ENCODE results near the gene CXCL16. TPM values are rescaled to one million over a fixed set of nuclear protein-coding genes. Genes with fewer than 3 reads are reported as not detected.

CXCL16 gene
- total RNA-seq, 4 donors from 2014 or later, result 13.0 to 72.6 (median 27.0) TPM

GRCh38 chr17:4786516-4786915 is 46.8 kb upstream of the CXCL16 start:
- no peak for DNase-seq
- Histone ChIP-seq H3K27me3 (peaks cover 45% of the 10 kb centered on the region), H3K4me3 (peak overlapping the region in 2 of 4 donors; percentile 7 to 21), H3K9me3 (no peaks in the 10 kb centered on the region), H3K27ac (peak overlapping the region in 1 of 4 donors; percentile 13), H3K36me3 (no peaks in the 10 kb centered on the region), H3K4me1 (peaks cover 11 to 42% (median 38%) of the 10 kb centered on the region in 4 donors)
- 30% methylated on average over 6 of the region's 6 CpGs; no CpG with 5 or more reads in 1 of the 2 donors for WGBS, 2 donors (ENCODE audit: low coverage in 1 of 2)
- in situ Hi-C loops (cut with MboI; ENCODE audit: low pct_ligation_motif_present in 1 of 4, low pct_unique_long_range_greater_than_20kb in 1 of 4, low sequenced_read_pairs in 3 of 4) (loop anchor here (10.0 to 25.0 kb wide), 3 partner anchors 52 to 101 kb away; partner anchors contain the start of genes C17orf107 (in 2 of the 4), CXCL16 (in 1 of the 4), MED11 (in 1 of the 4) and ZMYND15 (in 1 of the 4)), intact Hi-C loops (cut with DNase I; ENCODE audit: low total_unique reads) (loop anchor here (5.0 to 10.0 kb wide), 2 partner anchors 52 to 101 kb away; partner anchors contain the start of genes CXCL16, MED11 and ZMYND15)
- no peak for TF ChIP-seq EP300 (IDR thresholded peaks at IDR 0.05; ENCODE audit: low read depth)
- peak in 1 of 3 donors; percentile 1 for TF ChIP-seq POLR2AphosphoS5 (IDR thresholded peaks at IDR 0.05)

- in situ Hi-C loops (cut with MboI; ENCODE audit: low pct_ligation_motif_present in 1 of 4, low pct_unique_long_range_greater_than_20kb in 1 of 4, low sequenced_read_pairs in 3 of 4), result loop anchor here (10.0 to 25.0 kb wide), 3 partner anchors 51 to 101 kb away; partner anchors contain the start of genes C17orf107 (in 2 of the 4), CXCL16 (in 1 of the 4), MED11 (in 1 of the 4) and ZMYND15 (in 1 of the 4)
- peak within 1 kb of the TSS in 1 of 4 donors; percentile 13 for H3K27ac ChIP-seq
- TF ChIP-seq POLR2AphosphoS5 (IDR thresholded peaks at IDR 0.05) (peak in 1 of 3 donors; percentile 4), CTCF (IDR thresholded peaks at IDR 0.05) (no peak), POLR2A (IDR thresholded peaks at IDR 0.05) (no peak)
- no peaks in the 10 kb centered on the region for H3K36me3 ChIP-seq
- intact Hi-C loops (cut with DNase I; ENCODE audit: low total_unique reads), result loop anchor here (5.0 to 10.0 kb wide), 2 partner anchors 51 to 101 kb away; partner anchors contain the start of genes CXCL16, MED11 and ZMYND15
- 30% methylated on average over 24 of the region's 24 CpGs; no CpG with 5 or more reads in 1 of the 2 donors for WGBS, 2 donors (ENCODE audit: low coverage in 1 of 2)
- peak; percentile 27 for DNase-seq
- H3K27me3 ChIP-seq, result peaks cover 49% of the 10 kb centered on the region
- no peaks in the 10 kb centered on the region for H3K9me3 ChIP-seq
- peak within 1 kb of the TSS in 2 of 4 donors; percentile 7 to 21 for H3K4me3 ChIP-seq
- H3K4me1 ChIP-seq, result peaks cover 11 to 42% (median 38%) of the 10 kb centered on the region in 4 donors
Measured at GRCh38 chr17:4786106-4786511, 46.4 kb upstream of the CXCL16 start, which contains the start of gene VMO1. VMO1 (minus strand) TSS chr17:4786364; CDS start chr17:4786352, 12 bp downstream.

- no peak overlapping the region for H3K27ac ChIP-seq
- intact Hi-C loops (cut with DNase I; ENCODE audit: low total_unique reads) (loop anchor here (5.0 to 10.0 kb wide), 2 partner anchors 51 to 102 kb away; partner anchors contain the start of genes CXCL16, MED11 and ZMYND15), in situ Hi-C loops (cut with MboI; ENCODE audit: low pct_ligation_motif_present in 1 of 4, low pct_unique_long_range_greater_than_20kb in 1 of 4, low sequenced_read_pairs in 3 of 4) (loop anchor here (10.0 to 25.0 kb wide), 3 partner anchors 51 to 102 kb away; partner anchors contain the start of genes C17orf107 (in 2 of the 4), CXCL16 (in 1 of the 4), MED11 (in 1 of the 4) and ZMYND15 (in 1 of the 4))
- peaks cover 49% of the 10 kb centered on the region for H3K27me3 ChIP-seq
- H3K9me3 ChIP-seq, result no peaks in the 10 kb centered on the region
- TF ChIP-seq POLR2A (IDR thresholded peaks at IDR 0.05) (no peak), EP300 (IDR thresholded peaks at IDR 0.05; ENCODE audit: low read depth) (no peak), CTCF (IDR thresholded peaks at IDR 0.05) (no peak), POLR2AphosphoS5 (IDR thresholded peaks at IDR 0.05) (no peak)
- no peaks in the 10 kb centered on the region for H3K36me3 ChIP-seq
- no peak for DNase-seq
- H3K4me1 ChIP-seq, result peaks cover 11 to 39% (median 36%) of the 10 kb centered on the region in 4 donors
- peak overlapping the region in 1 of 4 donors; percentile 18 for H3K4me3 ChIP-seq
- 22 to 41% methylated on average over 14 to 52 of the region's 61 CpGs for WGBS, 2 donors (ENCODE audit: low coverage in 1 of 2)
Measured at GRCh38 chr17:4785311-4786105, 45.8 kb upstream of the CXCL16 start.

GRCh38 chr17:4782652-4783051 is 42.9 kb upstream of the CXCL16 start:
- intact Hi-C loops (cut with DNase I; ENCODE audit: low total_unique reads) (loop anchor here (10.0 kb wide), 1 partner anchor 48 kb away; the partner anchor contains the start of genes CXCL16, MED11 and ZMYND15), in situ Hi-C loops (cut with MboI; ENCODE audit: low pct_ligation_motif_present in 1 of 4, low pct_unique_long_range_greater_than_20kb in 1 of 4, low sequenced_read_pairs in 3 of 4) (loop anchor here (10.0 to 25.0 kb wide), 3 partner anchors 48 to 105 kb away; partner anchors contain the start of genes C17orf107 (in 2 of the 4), CXCL16 (in 1 of the 4), MED11 (in 1 of the 4) and ZMYND15 (in 1 of the 4))
- no peak for DNase-seq
- Histone ChIP-seq H3K4me1 (peaks cover 0 to 24% (median 21%) of the 10 kb centered on the region in 4 donors), H3K27me3 (peaks cover 49% of the 10 kb centered on the region), H3K9me3 (no peaks in the 10 kb centered on the region), H3K4me3 (no peak overlapping the region), H3K36me3 (no peaks in the 10 kb centered on the region), H3K27ac (no peak overlapping the region)
- WGBS, 2 donors (ENCODE audit: low coverage in 1 of 2), result 58 to 66% methylated on average over 8 to 28 of the region's 28 CpGs
- no peak for TF ChIP-seq POLR2AphosphoS5 (IDR thresholded peaks at IDR 0.05)
- no peak for TF ChIP-seq POLR2A (IDR thresholded peaks at IDR 0.05)
- TF ChIP-seq CTCF (IDR thresholded peaks at IDR 0.05), result no peak
- TF ChIP-seq EP300 (IDR thresholded peaks at IDR 0.05; ENCODE audit: low read depth), result no peak
